HepG2 (cell line): ENCODE data around the gene RABGAP1. TPM values are rescaled to one million over a fixed set of nuclear protein-coding genes. Genes with fewer than 3 reads are reported as not detected.
A peak's percentile ranks its signal among the peaks of the same experiment; 100 is the strongest.

ENCODE experiments used
- ATF1 ChIP-seq: IDR thresholded peaks from 2 replicates; pipeline ENCODE4 v1.6.1; 2016; ENCODE audit warnings: mild to moderate bottlenecking, control low read depth
- DDIT3 ChIP-seq: sonication (generic); formaldehyde crosslinking; IDR thresholded peaks from 2 replicates; pipeline ENCODE4 v1.4.0; 2020; ENCODE audit warnings: mild to moderate bottlenecking, missing genetic modification reagents
- EED ChIP-seq: sonication (generic); formaldehyde crosslinking; IDR thresholded peaks from 2 replicates; pipeline ENCODE4 v1.5.0; 2020; ENCODE audit warnings: mild to moderate bottlenecking, missing genetic modification reagents
- HDAC2 ChIP-seq: sonication (generic); formaldehyde crosslinking; IDR thresholded peaks from 2 replicates; pipeline ENCODE4 v1.4.0; 2020; ENCODE audit warnings: missing genetic modification reagents
- KDM3A ChIP-seq: IDR thresholded peaks from 2 replicates; pipeline ENCODE4 v1.6.1; 2018; ENCODE audit warnings: low read depth, missing compliant biosample characterization
- MXD1 ChIP-seq: sonication (generic); formaldehyde crosslinking; IDR thresholded peaks from 2 replicates; pipeline ENCODE4 v1.4.0; 2020; ENCODE audit warnings: mild to moderate bottlenecking, missing genetic modification reagents
- RFX5 ChIP-seq: IDR thresholded peaks from 2 replicates; pipeline ENCODE4 v1.6.1; 2011; ENCODE audit warnings: low read depth, low read length, improper control_type of control experiment
- SSRP1 ChIP-seq: IDR thresholded peaks from 2 replicates; pipeline ENCODE4 v1.6.1; 2016; ENCODE audit warnings: control low read depth
- ZNF160 ChIP-seq: sonication (generic); formaldehyde crosslinking; IDR thresholded peaks from 2 replicates; pipeline ENCODE4 v1.8.0; 2022; ENCODE audit warnings: mild to moderate bottlenecking, inconsistent platforms, missing genetic modification reagents
- ZNF619 ChIP-seq: sonication (generic); formaldehyde crosslinking; IDR thresholded peaks from 2 replicates; pipeline ENCODE4 v1.4.0; 2020; ENCODE audit warnings: mild to moderate bottlenecking, missing genetic modification reagents
- ZNF747 ChIP-seq: sonication (generic); formaldehyde crosslinking; IDR thresholded peaks from 2 replicates; pipeline ENCODE4 v1.8.1; 2023; ENCODE audit warnings: missing genetic modification reagents, mild to moderate bottlenecking, borderline replicate concordance
- polyA plus RNA-seq, 8 experiments: library from polyadenylated mRNA; depleted of rRNA in 3 of 8; stranded (reverse) in 7 of 8; unstranded in 1 of 8; fragments of >200 nt; fragmentation: Illumina TruSeq in 4 of 8; extraction: Trizol in 4 of 8; gene quantifications; 2 replicates each; pipeline versions ENCODE4 v1.2.1 to v1.2.3, GENCODE V29; 2011 to 2016; ENCODE audit warnings: low read depth in 4 of 8, missing spikeins in 1 of 8, mixed read lengths in 1 of 8; ENCODE audit not compliant: insufficient read depth in 1 of 8
- total RNA-seq, 5 experiments: library from RNA; depleted of rRNA; stranded (reverse); fragments of >200 nt; fragmentation: Illumina TruSeq; extraction: Trizol; gene quantifications; 2 replicates each; pipeline ENCODE4 v1.2.3, GENCODE V29; 2016; ENCODE audit warnings: low read depth in 1 of 5
- TF ChIP-seq, protein P1 (sequence below): IDR thresholded peaks from 2 replicates; pipeline ENCODE4 v1.6.1; 2012; ENCODE audit warnings: low read depth, low read length, improper control_type of control experiment
- TF ChIP-seq, protein P2 (sequence below), 2 experiments: fragments of 450-650 bp in 1 of 2; sonication (generic) in 1 of 2; formaldehyde crosslinking; IDR thresholded peaks; 2 replicates each; pipeline versions ENCODE4 v1.5.0 to v1.8.0; 2020 to 2022; ENCODE audit warnings: mild to moderate bottlenecking in 1 of 2, missing genetic modification reagents in 1 of 2
- TF ChIP-seq, protein P3 (sequence below): sonication (generic); formaldehyde crosslinking; IDR thresholded peaks from one replicate; pipeline ENCODE4 v1.5.1; 2020; ENCODE audit warnings: mild to moderate bottlenecking, missing genetic modification reagents; ENCODE audit errors: not compliant biosample characterization

Gene RABGAP1
- total and polyA plus RNA-seq, 2 of the 13 experiments (the other 11 are each of a cell fraction or from before 2014, with no cell fraction given): 19.1 to 19.3 TPM

DNA sequence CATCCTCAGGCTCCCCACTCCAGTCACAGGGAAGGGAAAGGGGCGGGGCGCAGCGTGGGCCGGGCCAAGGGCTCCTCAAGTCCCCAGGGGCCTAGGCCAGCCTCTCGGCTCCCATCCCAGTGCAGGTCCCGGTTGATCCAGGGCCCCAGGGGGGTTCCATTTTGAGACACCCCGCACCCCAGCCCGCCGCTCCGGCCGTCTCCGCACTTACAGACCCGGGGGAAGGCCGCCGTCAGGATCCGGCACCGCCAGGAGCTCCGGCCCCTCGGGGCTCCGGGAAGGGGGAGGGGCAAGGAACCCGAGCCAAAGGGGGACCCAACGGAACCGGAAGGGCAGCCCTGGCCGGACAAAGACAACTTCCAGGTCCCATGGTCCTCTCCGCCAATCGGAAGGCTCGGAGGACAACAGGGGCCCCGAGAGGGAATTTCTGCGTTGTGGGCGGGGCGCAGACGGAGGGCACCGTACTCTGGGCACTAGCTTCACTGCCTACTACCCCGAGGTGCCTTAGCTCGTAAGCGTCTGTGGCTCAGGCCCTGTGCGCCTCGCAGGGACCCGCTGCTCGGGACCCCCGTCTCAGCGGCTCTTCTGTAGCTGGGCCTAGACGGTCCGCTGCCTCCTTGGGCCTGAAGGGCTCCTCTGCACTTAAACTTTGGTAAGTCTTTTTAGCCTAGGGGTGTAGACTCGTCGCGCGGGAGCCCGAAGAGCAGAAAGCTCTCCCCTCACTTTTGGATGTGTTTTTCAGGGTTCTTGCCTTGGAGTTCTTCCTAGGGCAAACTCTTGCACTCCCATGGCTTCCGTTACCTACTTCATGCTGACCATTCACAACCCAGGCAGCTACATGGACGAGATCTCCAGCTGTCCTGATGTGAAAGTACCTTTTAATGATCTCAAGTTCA is 9.3 kb upstream of the RABGAP1 start, which contains the start of gene ZBTB26 (continued):
- TF ChIP-seq RFX5: no peak
- TF ChIP-seq SSRP1 (CRISPR knock-in tag): no peak; the same call in 1 of the 2 replicates
- TF ChIP-seq HDAC2: peak; percentile 44; the same call in 1 of the 2 replicates
- TF ChIP-seq, protein P1, sequence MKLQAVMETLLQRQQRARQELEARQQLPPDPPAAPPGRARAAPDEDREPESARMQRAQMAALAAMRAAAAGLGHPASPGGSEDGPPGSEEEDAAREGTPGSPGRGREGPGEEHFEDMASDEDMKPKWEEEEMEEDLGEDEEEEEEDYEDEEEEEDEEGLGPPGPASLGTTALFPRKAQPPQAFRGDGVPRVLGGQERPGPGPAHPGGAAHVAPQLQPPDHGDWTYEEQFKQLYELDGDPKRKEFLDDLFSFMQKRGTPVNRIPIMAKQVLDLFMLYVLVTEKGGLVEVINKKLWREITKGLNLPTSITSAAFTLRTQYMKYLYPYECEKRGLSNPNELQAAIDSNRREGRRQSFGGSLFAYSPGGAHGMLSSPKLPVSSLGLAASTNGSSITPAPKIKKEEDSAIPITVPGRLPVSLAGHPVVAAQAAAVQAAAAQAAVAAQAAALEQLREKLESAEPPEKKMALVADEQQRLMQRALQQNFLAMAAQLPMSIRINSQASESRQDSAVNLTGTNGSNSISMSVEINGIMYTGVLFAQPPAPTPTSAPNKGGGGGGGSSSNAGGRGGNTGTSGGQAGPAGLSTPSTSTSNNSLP: 0 out of 2 replicates have a peak, but pooled peaks have one; percentile 26
- TF ChIP-seq ATF1: peak; percentile 44; the same call in 1 of the 2 replicates
- TF ChIP-seq KDM3A: no peak
- TF ChIP-seq, protein P2, sequence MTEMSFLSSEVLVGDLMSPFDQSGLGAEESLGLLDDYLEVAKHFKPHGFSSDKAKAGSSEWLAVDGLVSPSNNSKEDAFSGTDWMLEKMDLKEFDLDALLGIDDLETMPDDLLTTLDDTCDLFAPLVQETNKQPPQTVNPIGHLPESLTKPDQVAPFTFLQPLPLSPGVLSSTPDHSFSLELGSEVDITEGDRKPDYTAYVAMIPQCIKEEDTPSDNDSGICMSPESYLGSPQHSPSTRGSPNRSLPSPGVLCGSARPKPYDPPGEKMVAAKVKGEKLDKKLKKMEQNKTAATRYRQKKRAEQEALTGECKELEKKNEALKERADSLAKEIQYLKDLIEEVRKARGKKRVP (CRISPR knock-in tag; IDR thresholded peaks at IDR 0.05): peak in 1 of 2 experiments; percentile 15; a peak in 1 of 4 replicates
- no peak for TF ChIP-seq DDIT3 (CRISPR knock-in tag)
- TF ChIP-seq, protein P3, sequence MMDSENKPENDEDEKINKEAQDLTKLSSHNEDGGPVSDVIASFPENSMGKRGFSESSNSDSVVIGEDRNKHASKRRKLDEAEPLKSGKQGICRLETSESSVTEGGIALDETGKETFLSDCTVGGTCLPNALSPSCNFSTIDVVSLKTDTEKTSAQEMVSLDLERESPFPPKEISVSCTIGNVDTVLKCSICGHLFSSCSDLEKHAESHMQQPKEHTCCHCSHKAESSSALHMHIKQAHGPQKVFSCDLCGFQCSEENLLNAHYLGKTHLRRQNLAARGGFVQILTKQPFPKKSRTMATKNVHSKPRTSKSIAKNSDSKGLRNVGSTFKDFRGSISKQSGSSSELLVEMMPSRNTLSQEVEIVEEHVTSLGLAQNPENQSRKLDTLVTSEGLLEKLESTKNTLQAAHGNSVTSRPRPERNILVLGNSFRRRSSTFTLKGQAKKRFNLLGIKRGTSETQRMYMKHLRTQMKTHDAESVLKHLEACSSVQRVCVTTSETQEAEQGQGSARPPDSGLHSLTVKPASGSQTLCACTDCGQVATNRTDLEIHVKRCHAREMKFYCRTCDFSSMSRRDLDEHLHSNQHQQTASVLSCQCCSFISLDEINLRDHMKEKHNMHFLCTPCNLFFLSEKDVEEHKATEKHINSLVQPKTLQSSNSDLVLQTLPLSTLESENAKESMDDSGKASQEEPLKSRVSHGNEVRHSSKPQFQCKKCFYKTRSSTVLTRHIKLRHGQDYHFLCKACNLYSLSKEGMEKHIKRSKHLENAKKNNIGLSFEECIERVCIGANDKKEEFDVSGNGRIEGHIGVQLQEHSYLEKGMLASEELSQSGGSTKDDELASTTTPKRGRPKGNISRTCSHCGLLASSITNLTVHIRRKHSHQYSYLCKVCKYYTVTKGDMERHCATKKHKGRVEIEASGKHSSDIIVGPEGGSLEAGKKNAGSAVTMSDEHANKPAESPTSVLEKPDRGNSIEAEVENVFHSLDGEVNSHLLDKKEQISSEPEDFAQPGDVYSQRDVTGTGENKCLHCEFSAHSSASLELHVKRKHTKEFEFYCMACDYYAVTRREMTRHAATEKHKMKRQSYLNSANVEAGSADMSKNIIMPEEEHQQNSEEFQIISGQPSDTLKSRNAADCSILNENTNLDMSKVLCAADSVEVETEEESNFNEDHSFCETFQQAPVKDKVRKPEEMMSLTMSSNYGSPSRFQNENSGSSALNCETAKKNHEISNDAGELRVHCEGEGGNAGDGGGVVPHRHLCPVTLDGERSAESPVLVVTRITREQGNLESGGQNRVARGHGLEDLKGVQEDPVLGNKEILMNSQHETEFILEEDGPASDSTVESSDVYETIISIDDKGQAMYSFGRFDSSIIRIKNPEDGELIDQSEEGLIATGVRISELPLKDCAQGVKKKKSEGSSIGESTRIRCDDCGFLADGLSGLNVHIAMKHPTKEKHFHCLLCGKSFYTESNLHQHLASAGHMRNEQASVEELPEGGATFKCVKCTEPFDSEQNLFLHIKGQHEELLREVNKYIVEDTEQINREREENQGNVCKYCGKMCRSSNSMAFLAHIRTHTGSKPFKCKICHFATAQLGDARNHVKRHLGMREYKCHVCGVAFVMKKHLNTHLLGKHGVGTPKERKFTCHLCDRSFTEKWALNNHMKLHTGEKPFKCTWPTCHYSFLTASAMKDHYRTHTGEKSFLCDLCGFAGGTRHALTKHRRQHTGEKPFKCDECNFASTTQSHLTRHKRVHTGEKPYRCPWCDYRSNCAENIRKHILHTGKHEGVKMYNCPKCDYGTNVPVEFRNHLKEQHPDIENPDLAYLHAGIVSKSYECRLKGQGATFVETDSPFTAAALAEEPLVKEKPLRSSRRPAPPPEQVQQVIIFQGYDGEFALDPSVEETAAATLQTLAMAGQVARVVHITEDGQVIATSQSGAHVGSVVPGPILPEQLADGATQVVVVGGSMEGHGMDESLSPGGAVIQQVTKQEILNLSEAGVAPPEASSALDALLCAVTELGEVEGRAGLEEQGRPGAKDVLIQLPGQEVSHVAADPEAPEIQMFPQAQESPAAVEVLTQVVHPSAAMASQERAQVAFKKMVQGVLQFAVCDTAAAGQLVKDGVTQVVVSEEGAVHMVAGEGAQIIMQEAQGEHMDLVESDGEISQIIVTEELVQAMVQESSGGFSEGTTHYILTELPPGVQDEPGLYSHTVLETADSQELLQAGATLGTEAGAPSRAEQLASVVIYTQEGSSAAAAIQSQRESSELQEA (CRISPR knock-in tag): no peak
- no peak for TF ChIP-seq ZNF619 (CRISPR knock-in tag)
- TF ChIP-seq EED (CRISPR knock-in tag): 0 out of 2 replicates have a peak, but pooled peaks have one; percentile 42
- no peak for TF ChIP-seq ZNF747 (CRISPR knock-in tag)
- no peak; the same call in 1 of the 2 replicates for TF ChIP-seq MXD1 (CRISPR knock-in tag)
- TF ChIP-seq ZNF160: no peak; the same call in 1 of the 2 replicates
